ENCODE measurements around the gene OR2B3. TPM values are rescaled to one million over a fixed set of nuclear protein-coding genes. Genes with fewer than 3 reads are reported as not detected.

OR2B3 gene
- polyA plus RNA-seq, 1 experiment = not detected

DNA sequence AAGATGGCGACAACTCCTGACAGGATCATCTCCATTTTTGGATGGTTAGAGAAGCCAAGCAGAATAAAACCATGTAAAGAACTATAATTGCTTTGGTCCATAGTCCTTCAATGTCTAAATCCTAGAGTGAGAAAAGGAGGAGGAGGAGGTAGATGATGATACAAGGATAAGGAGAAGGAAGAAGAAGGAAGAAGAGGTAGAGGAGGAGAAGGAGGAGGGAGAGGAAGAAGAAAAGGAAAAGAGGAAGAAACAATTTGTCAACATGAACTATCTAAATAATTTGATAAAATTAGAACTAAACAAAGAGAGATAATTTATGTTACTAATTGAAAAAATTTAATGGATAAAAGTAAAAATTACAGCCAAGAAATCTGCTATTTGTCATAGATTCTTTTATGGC lies 42.0 kb downstream of the OR2B3 start, which contains the start of gene OR2W1:
OR2W1 (minus strand) TSS at position 101 of the 400 bp plus-strand sequence; CDS start at position 101, 0 bp downstream.
- TF ChIP-seq, protein P1, sequence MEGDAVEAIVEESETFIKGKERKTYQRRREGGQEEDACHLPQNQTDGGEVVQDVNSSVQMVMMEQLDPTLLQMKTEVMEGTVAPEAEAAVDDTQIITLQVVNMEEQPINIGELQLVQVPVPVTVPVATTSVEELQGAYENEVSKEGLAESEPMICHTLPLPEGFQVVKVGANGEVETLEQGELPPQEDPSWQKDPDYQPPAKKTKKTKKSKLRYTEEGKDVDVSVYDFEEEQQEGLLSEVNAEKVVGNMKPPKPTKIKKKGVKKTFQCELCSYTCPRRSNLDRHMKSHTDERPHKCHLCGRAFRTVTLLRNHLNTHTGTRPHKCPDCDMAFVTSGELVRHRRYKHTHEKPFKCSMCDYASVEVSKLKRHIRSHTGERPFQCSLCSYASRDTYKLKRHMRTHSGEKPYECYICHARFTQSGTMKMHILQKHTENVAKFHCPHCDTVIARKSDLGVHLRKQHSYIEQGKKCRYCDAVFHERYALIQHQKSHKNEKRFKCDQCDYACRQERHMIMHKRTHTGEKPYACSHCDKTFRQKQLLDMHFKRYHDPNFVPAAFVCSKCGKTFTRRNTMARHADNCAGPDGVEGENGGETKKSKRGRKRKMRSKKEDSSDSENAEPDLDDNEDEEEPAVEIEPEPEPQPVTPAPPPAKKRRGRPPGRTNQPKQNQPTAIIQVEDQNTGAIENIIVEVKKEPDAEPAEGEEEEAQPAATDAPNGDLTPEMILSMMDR (IDR thresholded peaks at IDR 0.05; ENCODE audit: insufficient read depth, low read depth, low read length) = no peak
- ChIA-PET POLR2A (no interaction called here), CTCF (no interaction called here)
- no peak for DNase-seq (ENCODE audit: low read depth)
- H3K4me3 ChIP-seq (ENCODE audit: low read depth, low read length) = no peak within 1 kb of the TSS
- no peaks in the 10 kb centered on the region for H3K36me3 ChIP-seq (ENCODE audit: control insufficient read depth, insufficient read depth, low read length)
- H3K27me3 ChIP-seq (ENCODE audit: control insufficient read depth, insufficient read depth, low read length) = no peaks in the 10 kb centered on the region

Other genes starting within 250 kb of the OR2B3 start
- gene TRIM27, start 163.3 kb downstream of the OR2B3 start, polyA plus RNA-seq (2011; rRNA removed) = 47.3 TPM in 2 replicates
- 0.74 and 1.0 TPM in 2 replicates for gene ZNF311, start 82.0 kb downstream of the OR2B3 start, polyA plus RNA-seq (2011; rRNA removed)
- gene OR2W1, start 42.1 kb downstream of the OR2B3 start, polyA plus RNA-seq (2011; rRNA removed) = not detected in 2 replicates
- gene OR2J1, start 12.2 kb upstream of the OR2B3 start, polyA plus RNA-seq (2011; rRNA removed) = not detected in 2 replicates
- gene OR2J3, start 20.7 kb upstream of the OR2B3 start, polyA plus RNA-seq (2011; rRNA removed) = not detected in 2 replicates
- not detected in 2 replicates for gene OR2J2, start 83.6 kb upstream of the OR2B3 start, polyA plus RNA-seq (2011; rRNA removed)
- gene OR14J1, start 214.4 kb upstream of the OR2B3 start, polyA plus RNA-seq (2011; rRNA removed) = not detected in 2 replicates

Measured in BJ (cell line).